AG04450 (cell line): Measurements from ENCODE around the gene DACT3. TPM values are rescaled to one million over a fixed set of nuclear protein-coding genes. Genes with fewer than 3 reads are reported as not detected.

Source experiments
- CTCF ChIA-PET: fragments of 300-600, 350-600 bp; formaldehyde crosslinking; extraction: SDS; loops from one replicate; lab custom pipeline; 2022; ENCODE audit warnings: antibody characterized with exemption, inconsistent platforms; lab: Charles Lee
- POLR2A ChIA-PET: fragments of 350-600 bp; formaldehyde crosslinking; extraction: SDS; loops from one replicate; lab custom pipeline; 2021; ENCODE audit warnings: antibody characterized with exemption, inconsistent platforms; lab: Yijun Ruan, JAX
- DNase-seq: peaks from one replicate; pipeline ENCODE4 v3.0.0-alpha.2; 2011; ENCODE audit warnings: low read depth, low spot score
- H3K27ac ChIP-seq: one replicate; pipeline ENCODE4 v1.5.1; 2012; ENCODE audit warnings: low read depth, low read length, control low read depth
- H3K27me3 ChIP-seq: one replicate; pipeline ENCODE4 v1.6.0; 2012; ENCODE audit warnings: low read length; ENCODE audit not compliant: control insufficient read depth, insufficient read depth
- H3K4me3 ChIP-seq: 2 replicates; pipeline ENCODE4 v1.5.1; 2011; ENCODE audit warnings: mild to moderate bottlenecking, low read depth, low read length, control low read depth
- H3K9me3 ChIP-seq: 2 replicates; pipeline ENCODE4 v1.5.1; 2012; ENCODE audit warnings: low read length; ENCODE audit not compliant: control insufficient read depth, insufficient read depth
- CTCF ChIP-seq: IDR thresholded peaks from 2 replicates; pipeline ENCODE4 v1.5.1; 2011; ENCODE audit warnings: low read depth, low read length, control low read depth, inconsistent platforms
- polyA plus RNA-seq: library from polyadenylated mRNA; depleted of rRNA; stranded (reverse); fragments of >200 nt; gene quantifications from 2 replicates; pipeline ENCODE4 v1.2.3, GENCODE V29; 2011

DACT3 gene
- polyA plus RNA-seq, 1 experiment = 6.1 TPM

DNA sequence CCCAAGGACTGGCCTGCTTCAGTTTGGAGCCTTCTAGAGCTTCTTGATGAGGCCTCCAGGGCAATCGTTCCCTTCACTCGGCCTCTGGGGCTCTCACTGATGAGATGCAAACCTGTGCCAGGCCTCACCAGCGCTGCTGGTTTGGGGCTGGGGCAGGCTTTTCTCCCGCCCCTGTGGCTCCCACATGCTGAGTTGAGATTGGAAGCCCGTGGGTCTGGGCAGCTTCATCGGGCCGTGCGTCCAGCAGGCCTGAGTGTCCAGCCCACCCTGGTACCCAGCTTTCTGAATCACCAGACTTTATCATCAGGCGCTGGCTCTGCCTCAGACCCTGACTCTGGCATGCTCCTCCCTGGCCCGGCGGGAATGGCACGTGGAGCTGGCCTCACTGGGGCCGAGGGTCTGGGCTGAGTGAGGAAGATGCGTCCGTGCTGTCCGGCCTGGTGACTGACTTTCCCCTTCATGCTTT is 55.6 kb downstream of the DACT3 start:
- Histone ChIP-seq H3K27me3 (no peaks in the 10 kb centered on the region), H3K9me3 (no peaks in the 10 kb centered on the region; the same call in 1 of the 2 replicates), H3K4me3 (no peak overlapping the region), H3K27ac (no peak overlapping the region)
- TF ChIP-seq CTCF = no peak
- DNase-seq = no peak
- CTCF ChIA-PET = interaction anchor here (0.6 to 2.0 kb wide), 4 partner anchors 9 to 58 kb away, joined by 4 to 20 read pairs (median 5); partner anchors contain the start of gene DACT3
- POLR2A ChIA-PET = no interaction called here

GRCh38 chr19:46604781-46605355 is 56.1 kb downstream of the DACT3 start:
- ChIA-PET POLR2A (interaction anchor here (0.6 kb wide), 1 partner anchor 108 kb away, joined by 6 read pairs; no protein-coding TSS in a partner anchor), CTCF (interaction anchor here (0.6 to 2.0 kb wide), 2 partner anchors 9 to 56 kb away, joined by 5 to 20 read pairs; partner anchors contain the start of gene DACT3)
- no peak for TF ChIP-seq CTCF
- DNase-seq = no peak
- Histone ChIP-seq H3K27ac (no peak overlapping the region), H3K27me3 (no peaks in the 10 kb centered on the region), H3K9me3 (peaks cover under 1% of the 10 kb centered on the region), H3K4me3 (no peak overlapping the region)

GRCh38 chr19:46603752-46604231 is 57.2 kb downstream of the DACT3 start:
- H3K27me3 ChIP-seq = no peaks in the 10 kb centered on the region
- H3K9me3 ChIP-seq = peaks cover 8% of the 10 kb centered on the region
- no peak overlapping the region for H3K27ac ChIP-seq
- peak overlapping the region; percentile 94 for H3K4me3 ChIP-seq
- CTCF ChIA-PET = interaction anchor here (3.1 to 4.2 kb wide), 2 partner anchors 10 to 58 kb away, joined by 15 to 17 read pairs; partner anchors contain the start of gene DACT3
- no peak for DNase-seq
- POLR2A ChIA-PET = no interaction called here
- no peak for TF ChIP-seq CTCF

- POLR2A ChIA-PET = no interaction called here
- CTCF ChIA-PET = interaction anchor here (2.0 to 4.2 kb wide), 3 partner anchors 11 to 101 kb away, joined by 15 to 18 read pairs (median 17); partner anchors contain the start of gene DACT3
- Histone ChIP-seq H3K9me3 (peaks cover 8% of the 10 kb centered on the region), H3K4me3 (peak overlapping the region; percentile 94), H3K27ac (peak overlapping the region; percentile 21), H3K27me3 (no peaks in the 10 kb centered on the region)
- no peak for DNase-seq
- TF ChIP-seq CTCF = no peak
These were observed 57.8 kb downstream of the DACT3 start for GRCh38 chr19:46603195-46603637.
